HG03108 (cell line): ENCODE results near the gene MOK.

Experiments
- ATAC-seq: cut with Tn5 transposase; IDR thresholded peaks from one replicate; pipeline ENCODE4 v1.9.1; 2021; ENCODE audit warnings: moderate library complexity; ENCODE audit not compliant: unreplicated experiment

The MOK gene

GRCh38 chr14:102208741-102209140, 96.2 kb downstream of the MOK start:
- ATAC-seq = no peak

DNA sequence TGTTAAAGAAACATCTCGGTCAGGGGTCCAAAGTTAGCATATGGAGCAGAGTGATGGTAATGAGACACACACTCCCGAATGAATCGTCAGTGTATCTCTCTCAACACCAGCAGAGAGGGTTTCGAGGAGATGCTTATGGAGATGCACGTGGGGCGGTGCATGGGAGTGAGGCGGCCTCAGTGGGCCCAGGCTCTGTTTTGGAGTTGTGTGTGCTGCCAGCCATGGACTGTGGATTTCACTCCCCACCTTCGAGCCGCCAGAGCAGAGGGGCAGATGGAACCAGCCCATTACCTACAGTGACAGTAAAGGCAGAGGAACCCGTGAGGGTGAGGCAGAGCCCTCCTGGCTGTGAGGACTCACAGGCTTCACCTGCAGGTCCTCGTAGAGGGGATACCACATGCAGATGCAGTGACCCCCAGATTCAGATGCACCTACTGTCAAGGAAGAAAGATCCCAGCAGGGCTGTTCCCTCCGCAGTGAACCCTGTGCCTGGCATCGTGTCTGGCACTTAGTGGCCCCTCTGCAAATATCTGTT, 97.1 kb downstream of the MOK start:
- ATAC-seq = no peak

DNA sequence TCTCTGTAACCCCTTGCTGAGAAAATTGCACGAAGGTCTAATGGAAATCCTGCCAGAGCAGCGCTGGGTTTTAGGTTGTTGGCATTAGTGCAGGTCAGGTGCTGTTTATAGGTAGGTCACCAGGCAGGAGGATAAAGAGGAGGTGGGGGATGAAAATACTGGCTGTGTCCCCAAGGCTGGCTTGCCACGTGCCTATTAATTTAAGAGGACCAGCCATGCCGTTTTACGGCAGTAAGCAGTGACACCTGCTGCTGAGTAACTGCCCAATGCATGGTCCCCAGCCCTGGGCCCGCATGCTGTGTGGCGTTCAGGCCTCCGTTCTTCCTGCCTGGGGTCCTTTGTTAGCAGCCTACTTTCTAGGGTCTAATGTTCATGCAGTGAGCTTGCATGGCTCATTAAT, 98.0 kb downstream of the MOK start:
- ATAC-seq = no peak

- no peak for ATAC-seq
Observed at GRCh38 chr14:102205560-102205959, 99.4 kb downstream of the MOK start.

- ATAC-seq = no peak
Observed at GRCh38 chr14:102203382-102203781, 101.6 kb downstream of the MOK start.

DNA sequence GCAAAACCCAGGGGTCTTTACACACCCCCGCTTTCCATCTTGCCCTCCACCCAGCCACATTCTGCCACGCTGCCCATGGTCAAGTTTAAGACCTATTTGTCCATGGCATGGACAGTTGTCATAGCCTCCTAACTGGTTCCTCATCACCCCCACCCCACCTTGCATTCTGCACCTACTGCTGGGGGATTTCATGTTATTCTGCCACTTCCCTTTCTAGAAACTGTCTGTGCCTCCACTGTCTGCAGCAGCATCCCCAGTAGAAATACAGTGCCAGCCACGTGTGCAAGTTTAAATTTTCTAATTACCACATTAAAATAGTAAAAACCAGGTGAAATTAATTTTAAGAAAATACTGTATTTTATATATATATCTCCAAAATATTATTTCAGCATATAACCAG, 102.0 kb downstream of the MOK start:
- ATAC-seq = no peak

GRCh38 chr14:102201776-102202175, 103.2 kb downstream of the MOK start:
- no peak for ATAC-seq

- ATAC-seq = no peak
Observed at GRCh38 chr14:102201353-102201738, 103.6 kb downstream of the MOK start.

- no peak for ATAC-seq
Observed at GRCh38 chr14:102200690-102201352, 104.1 kb downstream of the MOK start.

GRCh38 chr14:102197317-102197853, 107.6 kb downstream of the MOK start:
- no peak for ATAC-seq

GRCh38 chr14:102196902-102197230, 108.1 kb downstream of the MOK start:
- ATAC-seq = no peak

DNA sequence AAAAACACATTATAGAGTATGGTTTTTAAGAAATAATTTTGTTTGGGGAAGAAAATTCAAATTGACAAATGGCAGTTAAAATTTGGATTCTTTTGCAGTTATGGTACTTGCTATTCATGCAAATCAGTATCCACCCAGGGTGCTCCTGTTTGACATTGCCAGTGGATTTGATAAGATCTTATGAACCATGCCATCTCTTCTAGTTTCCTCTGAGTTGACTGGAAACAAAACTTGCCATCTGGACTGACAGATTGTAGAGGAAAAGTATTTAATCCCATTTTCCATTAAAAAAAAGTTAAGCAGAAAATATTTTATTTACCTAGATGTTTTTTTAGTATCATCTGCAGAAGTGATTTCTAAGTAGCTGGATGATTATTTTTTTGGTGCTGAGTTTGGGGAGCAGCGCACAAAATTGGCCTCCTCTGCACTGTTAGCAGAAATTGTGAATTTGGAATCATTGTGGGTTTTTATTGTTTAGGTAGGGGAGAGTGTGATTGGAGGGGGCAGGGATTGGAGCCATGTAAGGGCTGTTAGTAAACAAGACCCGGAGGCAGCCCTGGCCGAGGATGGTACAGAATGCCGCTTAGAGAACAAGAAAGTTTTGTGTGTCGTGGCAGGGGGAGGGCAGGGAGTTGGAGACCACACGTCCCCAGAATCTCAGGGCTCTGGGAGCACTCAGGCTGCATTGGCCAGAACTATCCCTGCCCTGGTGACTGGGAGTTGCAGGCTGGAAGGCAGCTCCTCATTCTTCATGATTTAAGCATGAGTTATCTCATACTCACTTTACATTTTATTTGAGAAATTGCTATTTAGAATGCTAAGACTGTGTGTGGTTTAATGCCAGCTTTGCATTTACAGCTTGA, 108.7 kb downstream of the MOK start:
- no peak for ATAC-seq

DNA sequence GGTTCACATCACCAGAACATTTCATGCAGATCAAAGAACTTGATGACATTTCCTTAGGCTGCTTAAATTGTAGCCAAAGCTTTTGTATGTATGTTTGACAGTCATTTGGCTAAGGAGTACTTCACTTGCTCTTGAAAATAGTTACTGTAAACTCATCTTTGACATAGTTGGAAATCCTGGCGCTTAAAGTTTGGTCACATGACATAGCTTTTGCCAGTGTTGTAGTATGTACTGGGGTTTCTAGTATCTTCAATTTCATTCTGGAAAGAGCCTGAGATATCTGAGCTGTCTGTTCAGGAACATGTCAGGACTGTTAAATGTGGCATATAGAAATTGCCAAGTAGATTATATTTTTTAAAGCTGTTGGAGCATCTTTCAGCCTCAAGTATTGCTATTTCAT, 109.5 kb downstream of the MOK start:
- ATAC-seq = no peak

DNA sequence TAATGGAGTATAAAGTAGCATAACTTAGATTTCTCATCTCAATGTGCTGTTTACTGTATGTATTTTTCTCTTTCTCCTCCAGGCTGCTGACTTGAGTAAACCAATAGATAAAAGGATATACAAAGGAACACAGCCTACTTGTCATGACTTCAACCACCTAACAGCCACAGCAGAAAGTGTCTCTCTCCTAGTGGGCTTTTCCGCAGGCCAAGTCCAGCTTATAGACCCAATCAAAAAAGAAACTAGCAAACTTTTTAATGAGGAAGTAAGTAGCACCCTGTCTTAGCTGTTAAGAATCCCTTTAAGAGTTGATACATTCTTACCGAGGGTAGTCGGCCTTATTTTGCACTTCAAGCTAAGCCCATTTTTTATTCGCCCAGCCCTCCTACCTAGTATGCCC, 110.1 kb downstream of the MOK start:
- ATAC-seq = no peak

DNA sequence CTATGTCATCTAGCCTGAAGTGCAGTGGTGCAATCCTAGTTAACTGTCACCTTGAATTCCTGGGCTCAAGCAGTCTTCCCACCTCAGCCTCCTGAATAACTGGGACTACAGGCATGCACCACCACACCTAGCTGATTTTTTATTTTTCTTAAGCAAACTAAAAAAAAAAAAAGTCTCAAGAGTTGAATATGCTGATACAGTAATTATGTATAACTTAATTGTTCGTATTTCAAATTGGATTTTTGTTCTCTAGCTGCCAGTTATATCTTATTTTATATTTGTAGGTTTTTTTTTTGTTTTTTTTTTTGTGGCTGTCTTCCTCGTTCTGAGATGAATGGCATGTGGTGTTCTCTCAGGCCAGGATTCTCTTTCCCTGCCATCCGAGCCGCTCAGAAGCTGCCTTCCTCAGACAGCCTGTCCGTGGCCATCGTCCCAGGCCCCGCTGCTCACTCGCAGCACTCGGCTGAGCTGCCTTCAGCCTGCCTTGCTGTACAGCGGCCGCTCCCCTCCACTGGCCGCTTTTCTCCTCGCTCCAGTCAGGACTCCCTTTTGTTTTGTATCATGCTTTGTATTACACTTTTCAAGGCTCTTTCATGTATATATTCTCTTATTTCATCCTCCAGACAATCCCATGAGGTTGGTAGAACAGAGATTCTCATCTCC, 112.0 kb downstream of the MOK start:
- no peak for ATAC-seq

DNA sequence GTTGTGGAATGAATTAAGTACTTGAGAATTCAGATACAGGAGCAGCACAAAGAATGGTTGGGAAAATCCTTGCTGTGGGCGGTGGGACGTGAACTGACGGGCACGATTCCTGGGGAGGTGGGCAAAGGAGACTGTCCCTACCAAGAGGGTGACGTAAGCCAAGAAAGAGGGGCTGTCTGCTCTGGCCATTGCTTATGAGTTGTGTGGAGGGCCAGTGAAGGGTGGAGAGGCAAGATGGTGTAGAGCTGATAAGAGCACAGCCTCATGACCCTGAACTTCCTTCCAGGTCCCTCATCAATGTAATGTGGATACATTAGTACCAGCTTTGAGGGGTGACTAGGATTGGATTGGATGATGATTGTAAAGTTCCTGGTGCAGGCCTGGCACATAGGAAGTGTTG, 115.1 kb downstream of the MOK start:
- no peak for ATAC-seq

- ATAC-seq = no peak
Observed at GRCh38 chr14:102188187-102188586, 116.8 kb downstream of the MOK start.

GRCh38 chr14:102187568-102188001, 117.4 kb downstream of the MOK start:
- ATAC-seq = no peak

DNA sequence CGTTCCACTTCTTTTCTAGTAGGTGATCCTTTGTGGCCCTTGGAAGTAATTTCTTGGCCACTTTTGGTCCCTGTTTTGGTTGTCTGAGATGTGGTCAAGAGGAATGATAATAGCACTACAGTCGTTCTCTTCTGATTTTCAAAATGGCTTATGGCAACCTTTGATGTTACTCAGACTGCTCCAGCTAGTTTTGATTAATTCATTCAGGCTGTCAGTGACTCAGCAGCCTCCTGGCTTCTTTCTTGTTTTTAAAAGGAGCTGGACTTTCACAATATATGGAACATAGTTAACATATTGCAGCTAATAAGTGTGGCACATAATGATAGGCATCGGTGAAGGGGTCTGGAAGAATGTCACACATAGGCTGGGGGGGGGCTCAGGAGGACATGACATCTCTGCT, 117.9 kb downstream of the MOK start:
- no peak for ATAC-seq

GRCh38 chr14:102185360-102185759, 119.6 kb downstream of the MOK start:
- ATAC-seq = no peak

GRCh38 chr14:102184316-102185035, 120.5 kb downstream of the MOK start:
- ATAC-seq = no peak
